GM21367 (cell line): ENCODE measurements around the gene GAA.
"Not testable (repeated sequence)": the region's sequence is repeated elsewhere in the genome, so short reads cannot be mapped to it uniquely, and the experiment has no call there.

Experiments
- ATAC-seq: cut with Tn5 transposase; IDR thresholded peaks from one replicate; pipeline ENCODE4 v1.9.1; 2021; ENCODE audit not compliant: unreplicated experiment

The GAA gene

GRCh38 chr17:80142929-80143328, 41.5 kb downstream of the GAA start:
- ATAC-seq = no peak

GRCh38 chr17:80145076-80146075, 44.0 kb downstream of the GAA start:
- no peak for ATAC-seq

DNA sequence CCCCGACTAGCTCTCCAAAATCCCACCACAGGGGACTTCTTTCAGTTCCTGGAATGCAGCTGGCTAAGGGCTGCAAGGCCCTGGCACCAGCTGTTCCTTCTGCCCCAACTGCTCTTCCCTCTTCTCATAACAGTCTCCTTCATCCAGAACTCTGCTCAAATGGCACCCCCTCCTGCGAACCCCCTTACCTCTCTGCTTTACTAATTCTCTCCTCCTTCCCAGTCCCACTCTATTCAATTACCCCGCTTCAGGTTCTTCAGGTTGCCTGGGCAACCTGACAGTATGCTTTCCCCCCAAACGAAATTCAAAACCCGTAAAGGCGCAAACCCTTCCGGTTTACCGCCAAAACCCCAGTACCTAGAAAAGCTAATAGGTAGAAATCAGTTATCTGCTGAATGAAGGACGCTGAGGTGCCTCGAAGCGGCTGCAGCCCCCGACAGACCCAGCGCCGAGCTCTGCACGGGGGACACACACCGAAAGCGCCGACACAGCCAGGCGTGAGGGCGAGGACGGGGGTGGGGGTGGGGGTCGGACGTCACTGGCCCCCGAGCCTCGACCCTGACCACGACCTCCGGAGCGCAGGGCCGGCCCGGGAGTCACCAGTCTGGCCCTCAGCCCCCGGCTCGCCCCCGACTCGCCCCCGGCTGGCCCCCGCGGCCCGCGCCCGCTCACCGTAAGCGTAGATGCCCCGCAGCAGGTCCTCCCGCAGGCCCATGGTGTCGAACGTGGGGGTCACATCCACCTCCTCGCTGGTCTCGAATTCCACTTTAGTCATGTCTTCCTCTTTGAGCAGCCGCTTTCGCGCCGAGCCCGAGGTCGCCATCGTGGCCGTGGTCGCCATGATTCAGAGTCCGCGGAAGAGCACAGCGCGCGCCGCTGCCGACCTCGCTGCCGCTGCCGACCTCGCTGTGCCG, 45.0 kb downstream of the GAA start:
- peak; percentile 15 for ATAC-seq

- ATAC-seq = peak; percentile 81
These were observed 45.8 kb downstream of the GAA start, which contains the start of gene EIF4A3 for GRCh38 chr17:80147035-80147822. EIF4A3 (minus strand) TSS chr17:80147128; CDS start chr17:80146961, 167 bp downstream.

- no peak for ATAC-seq
These were observed 50.0 kb downstream of the GAA start for GRCh38 chr17:80151333-80151732.

GRCh38 chr17:80152081-80152702, 50.8 kb downstream of the GAA start:
- no peak for ATAC-seq

- ATAC-seq = peak; percentile 44
These were observed 51.6 kb downstream of the GAA start for GRCh38 chr17:80153004-80153403.

DNA sequence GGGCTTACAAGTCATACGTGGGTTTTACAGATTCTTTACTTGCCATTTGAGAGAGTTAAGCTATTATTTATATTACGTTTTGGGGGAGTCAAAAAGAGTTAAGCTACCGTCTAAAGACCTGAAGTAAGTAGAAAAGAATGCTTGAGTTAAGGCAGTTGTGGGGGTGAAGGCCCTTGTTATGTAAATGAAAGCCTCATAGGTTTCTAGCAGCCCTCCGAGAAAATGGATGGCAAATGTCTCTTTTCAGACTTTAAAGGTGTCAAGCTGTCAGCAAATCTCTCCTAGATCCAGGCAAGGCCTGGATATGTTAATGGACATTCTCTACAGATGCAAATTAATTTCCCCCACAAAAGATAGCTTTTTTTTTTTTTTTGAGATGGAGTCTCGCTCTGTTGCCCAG, 52.8 kb downstream of the GAA start:
- ATAC-seq = no peak

- ATAC-seq = not testable (repeated sequence)
These were observed 54.2 kb downstream of the GAA start for GRCh38 chr17:80155600-80155999.

DNA sequence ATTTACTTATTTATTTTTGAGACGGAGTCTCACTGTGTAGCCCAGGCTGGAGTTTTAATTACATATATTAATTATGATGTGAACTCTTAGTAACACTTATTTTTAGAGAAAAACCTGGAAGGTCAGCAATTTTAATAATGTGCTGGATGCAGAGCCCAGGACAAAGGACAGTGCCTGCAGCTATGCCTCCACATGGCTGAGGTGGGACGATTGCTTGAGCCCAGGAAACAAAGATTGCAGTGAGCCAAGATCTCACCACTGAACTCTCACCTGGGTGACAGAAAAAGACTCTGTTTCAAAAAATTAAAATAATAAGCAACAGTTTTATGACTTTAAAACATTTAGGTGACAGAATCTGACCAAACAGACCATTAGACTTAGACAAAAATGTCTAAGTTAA, 57.5 kb downstream of the GAA start:
- no peak for ATAC-seq

GRCh38 chr17:80160536-80160935, 59.2 kb downstream of the GAA start:
- ATAC-seq = no peak

DNA sequence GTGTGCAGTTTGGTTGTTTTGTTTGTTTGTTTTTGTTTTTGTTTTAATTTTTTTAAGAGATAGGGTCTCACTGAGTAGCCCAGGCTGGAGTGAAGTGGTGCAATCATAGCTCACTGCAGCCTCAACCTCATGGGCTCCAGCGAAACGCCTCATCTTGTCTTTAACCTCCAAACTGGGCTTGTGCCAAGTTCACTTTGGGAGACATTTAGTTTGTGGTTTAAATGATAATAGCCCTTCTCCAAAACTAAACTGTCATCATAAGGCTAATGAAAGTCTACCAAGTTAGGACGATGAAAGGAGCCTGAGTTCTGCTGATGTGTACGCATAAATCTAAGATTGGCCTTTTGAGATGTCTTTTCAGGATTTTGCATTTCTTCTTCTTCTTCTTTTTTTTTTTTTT, 62.0 kb downstream of the GAA start:
- ATAC-seq = no peak

GRCh38 chr17:80164185-80164584, 62.8 kb downstream of the GAA start:
- ATAC-seq = no peak

GRCh38 chr17:80166446-80166845, 65.1 kb downstream of the GAA start:
- ATAC-seq = no peak

- ATAC-seq = no peak
These were observed 67.0 kb downstream of the GAA start for GRCh38 chr17:80168371-80168770.

DNA sequence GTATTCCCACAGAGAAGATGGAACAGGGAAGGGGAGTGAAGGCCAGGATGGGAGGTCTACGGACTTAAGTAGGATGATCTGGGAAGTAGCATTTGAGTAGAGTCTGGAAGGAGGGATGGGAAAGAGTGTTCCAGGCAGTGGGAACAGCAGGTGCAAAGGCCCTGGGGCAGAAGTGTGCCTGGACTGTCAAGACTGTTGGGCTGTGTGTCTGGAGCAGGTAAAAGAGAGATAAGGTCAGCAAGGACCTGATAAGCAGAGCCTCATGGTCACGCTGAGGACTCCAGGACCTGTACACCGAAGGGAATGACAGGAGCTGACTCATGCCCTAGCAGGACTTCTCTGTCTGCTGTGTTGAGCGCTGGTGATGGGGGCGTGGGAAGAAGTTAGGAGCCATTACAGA, 67.7 kb downstream of the GAA start:
- no peak for ATAC-seq
